OCI-LY3 (cell line): ENCODE data around the gene DCLK1.

Source experiments
- H2AFZ ChIP-seq: fragments of 200-600, 300-600 bp; shearing (Covaris generic); 2 replicates; pipeline ENCODE4 v1.6.0; 2014; ENCODE audit warnings: antibody characterized with exemption, low read depth, low read length
- H3K27ac ChIP-seq: fragments of 200-600, 300-600 bp; sonication (generic); 2 replicates; pipeline ENCODE4 v1.5.1; 2014; ENCODE audit warnings: mild to moderate bottlenecking, low read length, moderate library complexity, mixed read lengths
- H3K27me3 ChIP-seq: fragments of 200-600, 300-600 bp; sonication (generic); 2 replicates; pipeline ENCODE4 v1.6.1; 2014; ENCODE audit warnings: low read depth, low read length, mixed read lengths
- H3K36me3 ChIP-seq: fragments of 200-600, 300-600 bp; sonication (generic); replicated peaks from 2 replicates; pipeline ENCODE3; 2014; ENCODE audit warnings: low read depth, low read length, mixed read lengths
- H3K4me1 ChIP-seq: fragments of 300-600, 200-600 bp; sonication (generic); 2 replicates; pipeline ENCODE4 v1.6.1; 2014; ENCODE audit warnings: low read length, mixed read lengths
- H3K4me2 ChIP-seq: fragments of 200-600, 300-600 bp; sonication (generic); 2 replicates; pipeline ENCODE4 v1.6.1; 2014; ENCODE audit warnings: low read length, mixed read lengths
- H3K4me3 ChIP-seq: fragments of 300-600, 200-600 bp; sonication (generic); 2 replicates; pipeline ENCODE4 v1.5.1; 2014; ENCODE audit warnings: antibody characterized with exemption, mild to moderate bottlenecking, low read length, moderate library complexity
- H3K79me2 ChIP-seq: fragments of 300-600, 200-600 bp; shearing (Covaris generic); 2 replicates; pipeline ENCODE4 v1.6.1; 2014; ENCODE audit warnings: mild to moderate bottlenecking, low read length, mixed read lengths
- H3K9ac ChIP-seq: fragments of 300-600, 200-600 bp; shearing (Covaris generic); 2 replicates; pipeline ENCODE4 v1.6.0; 2014; ENCODE audit warnings: mild to moderate bottlenecking, low read length, moderate library complexity
- H3K9me3 ChIP-seq: fragments of 200-600, 300-600 bp; shearing (Covaris generic); 2 replicates; pipeline ENCODE4 v1.6.1; 2014; ENCODE audit warnings: low read length, mixed read lengths; ENCODE audit not compliant: insufficient read depth
- H4K20me1 ChIP-seq: fragments of 200-600, 300-600 bp; sonication (generic); 2 replicates; pipeline ENCODE4 v1.6.1; 2016; ENCODE audit warnings: low read length, mixed read lengths; ENCODE audit not compliant: insufficient read depth
- CTCF ChIP-seq: fragments of 200-600, 300-600 bp; sonication (generic); IDR thresholded peaks from 2 replicates; pipeline ENCODE4 v1.5.1; 2014; ENCODE audit warnings: antibody characterized with exemption, low read length, low read depth
- EZH2phosphoT487 ChIP-seq: fragments of 200-600 bp; shearing (Covaris generic); IDR thresholded peaks from 2 replicates; pipeline ENCODE4 v1.6.1; 2018; ENCODE audit warnings: antibody characterized with exemption, mixed run types, low read depth

The DCLK1 gene

GRCh38 chr13:36148446-36148845 lies 17.3 kb upstream of the DCLK1 start:
- no peaks in the 10 kb centered on the region for H3K27me3 ChIP-seq
- H4K20me1 ChIP-seq: no peaks in the 10 kb centered on the region
- H3K36me3 ChIP-seq: no peaks in the 10 kb centered on the region
- H3K27ac ChIP-seq: no peak overlapping the region
- no peak overlapping the region for H2AFZ ChIP-seq
- H3K4me2 ChIP-seq: no peak overlapping the region
- TF ChIP-seq CTCF: no peak
- no peak for TF ChIP-seq EZH2phosphoT487
- no peaks in the 10 kb centered on the region for H3K79me2 ChIP-seq
- H3K9me3 ChIP-seq: no peaks in the 10 kb centered on the region
- H3K4me1 ChIP-seq: no peaks in the 10 kb centered on the region
- H3K9ac ChIP-seq: no peak overlapping the region
- H3K4me3 ChIP-seq: no peak overlapping the region

- H3K27ac ChIP-seq: no peak overlapping the region
- no peaks in the 10 kb centered on the region for H3K4me1 ChIP-seq
- H3K9ac ChIP-seq: no peak overlapping the region
- no peak overlapping the region for H3K4me3 ChIP-seq
- no peaks in the 10 kb centered on the region for H4K20me1 ChIP-seq
- H3K9me3 ChIP-seq: no peaks in the 10 kb centered on the region
- no peaks in the 10 kb centered on the region for H3K79me2 ChIP-seq
- no peak overlapping the region for H2AFZ ChIP-seq
- no peaks in the 10 kb centered on the region for H3K36me3 ChIP-seq
- no peaks in the 10 kb centered on the region for H3K27me3 ChIP-seq
- no peak for TF ChIP-seq CTCF
- no peak for TF ChIP-seq EZH2phosphoT487
- H3K4me2 ChIP-seq: no peak overlapping the region
These were observed 16.1 kb upstream of the DCLK1 start for GRCh38 chr13:36147330-36147729.

DNA sequence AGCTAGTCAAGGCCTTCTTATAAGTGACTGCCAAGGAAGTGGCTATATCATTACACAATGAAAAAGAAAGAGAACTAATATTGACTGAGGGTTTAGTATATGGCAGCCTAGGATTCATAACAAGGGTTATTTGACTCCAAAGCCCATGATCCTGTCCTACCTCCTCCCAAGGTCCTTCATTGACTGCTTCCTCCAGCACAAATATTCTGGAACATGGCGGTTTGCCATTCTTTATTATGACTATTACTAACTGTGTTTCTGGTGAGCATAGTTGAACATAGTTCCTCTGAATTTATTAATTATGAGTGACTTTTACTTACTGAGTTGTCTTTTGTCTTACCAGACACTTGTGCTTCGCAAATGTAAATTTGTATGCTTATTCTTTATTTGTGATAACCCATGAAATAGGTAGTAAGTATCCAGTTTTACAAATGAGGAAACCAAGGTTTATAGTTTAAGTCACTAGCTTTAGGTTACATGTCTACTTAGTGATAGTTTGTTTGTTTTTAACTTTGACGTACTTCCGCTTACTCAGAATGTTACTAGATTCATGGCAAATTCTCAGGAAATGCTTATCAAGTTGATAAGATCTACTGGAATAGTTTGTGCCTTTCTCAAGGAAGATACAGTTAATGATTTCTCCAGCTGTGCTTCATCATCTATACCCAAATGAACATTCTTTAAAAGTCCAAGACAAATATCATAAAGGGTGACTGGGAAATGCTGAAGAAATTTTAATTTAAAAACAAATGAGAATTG lies 15.5 kb upstream of the DCLK1 start:
- Histone ChIP-seq H3K27me3 (no peaks in the 10 kb centered on the region), H3K4me3 (no peak overlapping the region), H3K4me2 (no peak overlapping the region), H2AFZ (no peak overlapping the region), H3K4me1 (no peaks in the 10 kb centered on the region), H3K36me3 (no peaks in the 10 kb centered on the region), H3K9ac (no peak overlapping the region), H4K20me1 (no peaks in the 10 kb centered on the region), H3K27ac (no peak overlapping the region), H3K9me3 (no peaks in the 10 kb centered on the region), H3K79me2 (no peaks in the 10 kb centered on the region)
- TF ChIP-seq EZH2phosphoT487 (no peak), CTCF (no peak)

GRCh38 chr13:36143738-36144137 lies 12.6 kb upstream of the DCLK1 start:
- H4K20me1 ChIP-seq: no peaks in the 10 kb centered on the region
- TF ChIP-seq EZH2phosphoT487: no peak
- no peak for TF ChIP-seq CTCF

More at GRCh38 chr13:36143738-36144137, 12.6 kb upstream of the DCLK1 start:
- H3K9me3 ChIP-seq: no peaks in the 10 kb centered on the region
- H3K9ac ChIP-seq: no peak overlapping the region
- no peak overlapping the region for H2AFZ ChIP-seq
- H3K36me3 ChIP-seq: no peaks in the 10 kb centered on the region
- H3K27me3 ChIP-seq: no peaks in the 10 kb centered on the region
- no peaks in the 10 kb centered on the region for H3K79me2 ChIP-seq
- no peak overlapping the region for H3K27ac ChIP-seq
- H3K4me1 ChIP-seq: no peaks in the 10 kb centered on the region
- no peak overlapping the region for H3K4me3 ChIP-seq
- H3K4me2 ChIP-seq: no peak overlapping the region
